GM12801 (cell line): ENCODE measurements around the gene CFTR.

Experiments
- TF ChIP-seq, protein P1 (sequence below): IDR thresholded peaks from one replicate; pipeline ENCODE4 v1.5.1; 2011; ENCODE audit warnings: control low read depth; ENCODE audit not compliant: insufficient read length; ENCODE audit errors: extremely low read depth

Gene CFTR

DNA sequence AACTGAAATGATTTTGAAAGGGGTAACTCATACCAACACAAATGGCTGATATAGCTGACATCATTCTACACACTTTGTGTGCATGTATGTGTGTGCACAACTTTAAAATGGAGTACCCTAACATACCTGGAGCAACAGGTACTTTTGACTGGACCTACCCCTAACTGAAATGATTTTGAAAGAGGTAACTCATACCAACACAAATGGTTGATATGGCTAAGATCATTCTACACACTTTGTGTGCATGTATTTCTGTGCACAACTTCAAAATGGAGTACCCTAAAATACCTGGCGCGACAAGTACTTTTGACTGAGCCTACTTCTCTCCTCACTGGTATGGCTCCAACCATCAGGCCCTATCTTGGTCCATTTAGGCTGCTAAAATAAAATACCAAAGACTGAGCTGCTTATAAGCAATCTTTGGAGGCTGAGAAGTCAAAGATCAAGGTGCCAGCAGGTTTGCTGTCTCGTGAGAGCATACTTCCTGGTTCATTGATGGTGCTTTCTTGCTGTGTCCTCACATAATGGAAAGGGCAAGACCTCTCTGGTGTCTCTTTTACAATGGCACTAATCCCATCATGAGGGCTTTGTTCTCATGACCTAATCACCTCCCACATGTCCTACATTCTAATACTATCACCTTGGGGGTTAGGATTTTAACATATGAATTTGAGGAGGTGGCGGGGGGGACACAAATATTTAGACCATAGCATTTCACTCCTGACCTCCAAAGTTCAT lies 173.3 kb downstream of the CFTR start:
- TF ChIP-seq, protein P1, sequence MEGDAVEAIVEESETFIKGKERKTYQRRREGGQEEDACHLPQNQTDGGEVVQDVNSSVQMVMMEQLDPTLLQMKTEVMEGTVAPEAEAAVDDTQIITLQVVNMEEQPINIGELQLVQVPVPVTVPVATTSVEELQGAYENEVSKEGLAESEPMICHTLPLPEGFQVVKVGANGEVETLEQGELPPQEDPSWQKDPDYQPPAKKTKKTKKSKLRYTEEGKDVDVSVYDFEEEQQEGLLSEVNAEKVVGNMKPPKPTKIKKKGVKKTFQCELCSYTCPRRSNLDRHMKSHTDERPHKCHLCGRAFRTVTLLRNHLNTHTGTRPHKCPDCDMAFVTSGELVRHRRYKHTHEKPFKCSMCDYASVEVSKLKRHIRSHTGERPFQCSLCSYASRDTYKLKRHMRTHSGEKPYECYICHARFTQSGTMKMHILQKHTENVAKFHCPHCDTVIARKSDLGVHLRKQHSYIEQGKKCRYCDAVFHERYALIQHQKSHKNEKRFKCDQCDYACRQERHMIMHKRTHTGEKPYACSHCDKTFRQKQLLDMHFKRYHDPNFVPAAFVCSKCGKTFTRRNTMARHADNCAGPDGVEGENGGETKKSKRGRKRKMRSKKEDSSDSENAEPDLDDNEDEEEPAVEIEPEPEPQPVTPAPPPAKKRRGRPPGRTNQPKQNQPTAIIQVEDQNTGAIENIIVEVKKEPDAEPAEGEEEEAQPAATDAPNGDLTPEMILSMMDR: no peak

GRCh38 chr7:117654780-117655179 lies 175.0 kb downstream of the CFTR start:
- TF ChIP-seq, protein P1: no peak

DNA sequence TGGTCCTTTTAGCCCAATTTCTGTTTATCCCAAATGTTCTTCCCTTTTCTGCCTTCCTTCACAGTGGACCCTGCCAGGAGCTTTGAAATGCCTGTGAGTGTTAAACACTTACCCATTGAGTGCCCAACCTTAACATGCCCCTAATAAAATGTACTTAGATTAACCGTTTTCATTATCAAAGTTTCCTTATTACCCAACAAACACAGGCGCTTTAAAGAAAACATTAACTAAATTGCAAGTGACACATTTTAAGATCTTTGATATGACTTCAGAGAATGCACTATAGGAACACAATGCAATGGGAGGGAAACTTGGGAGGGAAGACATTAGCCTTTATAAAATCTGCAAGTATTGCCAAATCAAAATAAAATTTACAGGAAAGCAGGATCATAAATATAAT lies 177.0 kb downstream of the CFTR start:
- TF ChIP-seq, protein P1: no peak

- TF ChIP-seq, protein P1: no peak
These were observed 179.7 kb downstream of the CFTR start for GRCh38 chr7:117659531-117660011.

DNA sequence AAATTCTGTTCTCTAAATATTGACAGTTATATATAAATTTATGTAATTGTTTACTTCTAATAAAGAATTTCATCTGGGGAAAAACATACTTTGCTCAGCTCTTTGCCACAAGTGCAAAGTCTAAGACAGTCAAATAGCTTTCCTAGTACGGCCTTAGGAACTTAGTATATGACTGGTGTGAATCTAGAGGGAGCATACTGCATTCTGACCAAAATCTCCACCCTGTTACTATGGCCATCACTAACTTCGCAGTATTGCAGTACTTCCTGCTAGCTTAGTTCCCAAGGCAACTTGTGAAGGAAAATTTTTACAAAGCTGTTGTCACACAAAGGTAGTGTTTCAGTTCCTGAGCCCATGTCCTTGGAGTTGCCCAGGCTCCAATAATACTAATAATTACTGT lies 181.5 kb downstream of the CFTR start:
- TF ChIP-seq, protein P1: no peak

- TF ChIP-seq, protein P1: no peak
These were observed 184.2 kb downstream of the CFTR start for GRCh38 chr7:117664047-117664446.

- TF ChIP-seq, protein P1: no peak
These were observed 185.5 kb downstream of the CFTR start for GRCh38 chr7:117665368-117665767.
